K562 (cell line): ENCODE data around the gene TMEM50B. TPM values are rescaled to one million over a fixed set of nuclear protein-coding genes. Genes with fewer than 3 reads are reported as not detected.

ENCODE experiments used
- EP400 ChIP-seq: fragments of 450-650 bp; IDR thresholded peaks from 2 replicates; pipeline ENCODE4 v1.6.1; 2017; ENCODE audit warnings: antibody characterized with exemption, mild to moderate bottlenecking, moderate library complexity
- ETV1 ChIP-seq: fragments of 450-650 bp; conservative IDR thresholded peaks from 2 replicates; pipeline ENCODE4 v1.6.1; 2016; ENCODE audit warnings: missing genetic modification characterization, control low read depth, low read depth, missing compliant biosample characterization
- GABPA ChIP-seq: fragments of 200-800 bp; sonication (Bioruptor generic); conservative IDR thresholded peaks from 2 replicates; pipeline ENCODE4 v1.6.1; 2016; ENCODE audit warnings: low read depth, missing genetic modification characterization, missing compliant biosample characterization
- GABPB1 ChIP-seq: sonication (generic); formaldehyde crosslinking; IDR thresholded peaks from 2 replicates; pipeline ENCODE4 v1.8.0; 2022; ENCODE audit warnings: mild to moderate bottlenecking, missing genetic modification reagents
- GABPB2 ChIP-seq: fragments of 250-450 bp; sonication (Bioruptor Pico); conservative IDR thresholded peaks from 2 replicates; pipeline ENCODE4 v1.5.1; 2021; ENCODE audit warnings: mild to moderate bottlenecking
- HSF4 ChIP-seq: fragments of 250-450 bp; sonication (Bioruptor Pico); IDR thresholded peaks from 2 replicates; pipeline ENCODE4 v2.1.2; 2022; ENCODE audit warnings: mild to moderate bottlenecking, moderate library complexity, borderline replicate concordance
- JUND ChIP-seq, 2 experiments: IDR thresholded peaks; 2 replicates in 1 of 2; 3 replicates in 1 of 2; pipeline ENCODE4 v1.6.1; 2011; ENCODE audit warnings: borderline replicate concordance in 2 of 2, low read depth in 2 of 2, low read length in 2 of 2, improper control_type of control experiment in 1 of 2, missing biosample characterization in 1 of 2, missing genetic modification characterization in 1 of 2, missing genetic modification reagents in 1 of 2
- MTA3 ChIP-seq: fragments of 450-650 bp; formaldehyde crosslinking; IDR thresholded peaks from 2 replicates; pipeline ENCODE4 v1.6.1; 2017; ENCODE audit warnings: mild to moderate bottlenecking, borderline replicate concordance
- POLR2G ChIP-seq: fragments of 200-400 bp; formaldehyde crosslinking; IDR thresholded peaks from 2 replicates; pipeline ENCODE4 v1.6.1; 2017; ENCODE audit warnings: low read depth, mild to moderate bottlenecking, antibody characterized with exemption, low read length, moderate library complexity
- SUPT5H ChIP-seq: fragments of 450-650 bp; IDR thresholded peaks from 2 replicates; pipeline ENCODE4 v1.6.1; 2016
- XRCC5 ChIP-seq: fragments of 200-400 bp; formaldehyde crosslinking; IDR thresholded peaks from 2 replicates; pipeline ENCODE4 v1.6.1; 2017; ENCODE audit warnings: low read depth, mild to moderate bottlenecking, low read length
- ZFPM2 ChIP-seq: fragments of 250-450 bp; sonication (Bioruptor Pico); IDR thresholded peaks from 2 replicates; pipeline ENCODE4 v1.5.1; 2022; ENCODE audit warnings: mild to moderate bottlenecking
- ZNF143 ChIP-seq: sonication (generic); formaldehyde crosslinking; IDR thresholded peaks from 2 replicates; pipeline ENCODE4 v1.9.0; 2022; ENCODE audit warnings: mild to moderate bottlenecking, missing genetic modification reagents
- ZNF507 ChIP-seq: conservative IDR thresholded peaks from 2 replicates; pipeline ENCODE4 v1.6.1; 2017; ENCODE audit warnings: missing genetic modification characterization, missing compliant biosample characterization
- ZNF57 ChIP-seq: fragments of 450-650 bp; formaldehyde crosslinking; IDR thresholded peaks from 2 replicates; pipeline ENCODE4 v1.4.0; 2020; ENCODE audit warnings: mild to moderate bottlenecking, moderate library complexity
- ZNF592 ChIP-seq: fragments of 450-650 bp; IDR thresholded peaks from 2 replicates; pipeline ENCODE4 v1.6.1; 2017; ENCODE audit warnings: antibody characterized with exemption, mild to moderate bottlenecking
- polyA plus RNA-seq, 8 experiments: library from polyadenylated mRNA; depleted of rRNA in 4 of 8; stranded (reverse) in 5 of 8; unstranded in 3 of 8; fragments of >200 nt; fragmentation: Nextera tagmentation in 2 of 8; fragmentation: Illumina TruSeq in 1 of 8; extraction: Ambion mirVana in 2 of 8; extraction: Trizol in 1 of 8; gene quantifications; 2 replicates each; pipeline versions ENCODE4 v1.2.1 to v1.2.3, GENCODE V29; 2011 to 2014; ENCODE audit warnings: inconsistent platforms in 1 of 8, missing spikeins in 1 of 8
- total RNA-seq, 7 experiments: library from RNA; depleted of rRNA in 6 of 7; stranded (reverse); fragments of >200 nt in 6 of 7; fragmentation: Illumina TruSeq in 2 of 7; extraction: Trizol in 2 of 7; gene quantifications; 2 replicates each; pipeline versions ENCODE4 v1.2.1 to v1.2.3, GENCODE V29; 2011 to 2021; ENCODE audit warnings: low replicate concordance in 1 of 7
- TF ChIP-seq, protein P1 (sequence below), 2 experiments: fragments of 450-650 bp; IDR thresholded peaks; 2 replicates each; pipeline ENCODE4 v1.6.1; 2018; ENCODE audit warnings: mild to moderate bottlenecking in 2 of 2, low read depth in 1 of 2; ENCODE audit not compliant: partially characterized antibody in 2 of 2
- TF ChIP-seq, protein P2 (sequence below): fragments of 450-650 bp; formaldehyde crosslinking; IDR thresholded peaks from 2 replicates; pipeline ENCODE4 v1.4.0; 2020; ENCODE audit warnings: mild to moderate bottlenecking, moderate library complexity

Gene TMEM50B
- total and polyA plus RNA-seq, 9 of the 15 experiments (the other 6 are each of a cell fraction or from before 2014, with no cell fraction given): 20.5 to 64.6 (median 28.9) TPM

DNA sequence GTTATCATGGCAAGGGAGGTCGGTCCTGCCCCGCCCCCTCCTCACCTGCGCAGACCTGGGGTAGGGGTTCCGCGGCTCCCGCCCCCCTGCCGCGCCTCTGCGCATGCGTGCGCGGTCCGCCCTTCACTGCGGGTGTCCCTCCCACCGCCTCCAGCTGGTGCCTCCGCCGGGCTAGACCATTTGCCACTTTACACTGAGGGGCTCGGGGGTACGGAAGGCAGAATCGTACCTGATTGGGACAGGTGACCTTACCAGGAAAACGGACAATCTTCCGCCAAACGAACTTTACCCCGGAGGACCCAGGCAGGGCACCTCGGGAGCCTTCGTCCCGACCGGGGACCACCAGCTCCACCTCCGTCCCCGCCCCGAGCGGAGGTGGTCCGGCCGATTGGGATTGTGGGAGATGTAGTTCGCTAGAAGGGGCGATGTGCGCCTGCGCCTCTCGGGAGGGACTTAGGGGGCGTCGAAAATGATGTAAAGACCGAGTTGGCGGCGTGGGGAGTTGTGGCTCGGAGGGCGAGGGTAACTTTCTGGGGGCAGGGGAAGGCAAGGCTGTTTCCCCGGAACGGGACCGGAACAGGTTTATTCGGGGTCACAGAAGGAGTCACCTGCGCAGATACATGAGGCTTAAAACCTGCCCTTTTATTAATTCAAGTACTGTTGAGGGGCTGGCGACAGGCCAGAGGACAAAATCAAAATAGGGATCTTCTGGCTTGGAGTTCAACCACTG, 11.8 kb upstream of the TMEM50B start, which contains the start of gene DNAJC28 (continued):
- no peak for TF ChIP-seq ZNF507 (tag)
- TF ChIP-seq GABPB1 (CRISPR knock-in tag): peak; percentile 85
- peak; percentile 86 for TF ChIP-seq JUND (IDR thresholded peaks at IDR 0.05; ENCODE audit: borderline replicate concordance, low read depth, low read length)
- TF ChIP-seq JUND (tag; IDR thresholded peaks at IDR 0.05; ENCODE audit: borderline replicate concordance, low read depth, low read length): no peak; the same call in 2 of the 3 replicates
- TF ChIP-seq XRCC5: 0 out of 2 replicates have a peak, but pooled peaks have one; percentile 17
- peak; percentile 80; the same call in 1 of the 2 replicates for TF ChIP-seq MTA3
- TF ChIP-seq ETV1: peak; percentile 82
- TF ChIP-seq POLR2G: peak; percentile 90
- TF ChIP-seq GABPA (tag): peak; percentile 66
- TF ChIP-seq ZFPM2 (CRISPR knock-in tag): peak; percentile 67; the same call in 1 of the 2 replicates
- peak; percentile 84 for TF ChIP-seq EP400
- TF ChIP-seq, protein P1, sequence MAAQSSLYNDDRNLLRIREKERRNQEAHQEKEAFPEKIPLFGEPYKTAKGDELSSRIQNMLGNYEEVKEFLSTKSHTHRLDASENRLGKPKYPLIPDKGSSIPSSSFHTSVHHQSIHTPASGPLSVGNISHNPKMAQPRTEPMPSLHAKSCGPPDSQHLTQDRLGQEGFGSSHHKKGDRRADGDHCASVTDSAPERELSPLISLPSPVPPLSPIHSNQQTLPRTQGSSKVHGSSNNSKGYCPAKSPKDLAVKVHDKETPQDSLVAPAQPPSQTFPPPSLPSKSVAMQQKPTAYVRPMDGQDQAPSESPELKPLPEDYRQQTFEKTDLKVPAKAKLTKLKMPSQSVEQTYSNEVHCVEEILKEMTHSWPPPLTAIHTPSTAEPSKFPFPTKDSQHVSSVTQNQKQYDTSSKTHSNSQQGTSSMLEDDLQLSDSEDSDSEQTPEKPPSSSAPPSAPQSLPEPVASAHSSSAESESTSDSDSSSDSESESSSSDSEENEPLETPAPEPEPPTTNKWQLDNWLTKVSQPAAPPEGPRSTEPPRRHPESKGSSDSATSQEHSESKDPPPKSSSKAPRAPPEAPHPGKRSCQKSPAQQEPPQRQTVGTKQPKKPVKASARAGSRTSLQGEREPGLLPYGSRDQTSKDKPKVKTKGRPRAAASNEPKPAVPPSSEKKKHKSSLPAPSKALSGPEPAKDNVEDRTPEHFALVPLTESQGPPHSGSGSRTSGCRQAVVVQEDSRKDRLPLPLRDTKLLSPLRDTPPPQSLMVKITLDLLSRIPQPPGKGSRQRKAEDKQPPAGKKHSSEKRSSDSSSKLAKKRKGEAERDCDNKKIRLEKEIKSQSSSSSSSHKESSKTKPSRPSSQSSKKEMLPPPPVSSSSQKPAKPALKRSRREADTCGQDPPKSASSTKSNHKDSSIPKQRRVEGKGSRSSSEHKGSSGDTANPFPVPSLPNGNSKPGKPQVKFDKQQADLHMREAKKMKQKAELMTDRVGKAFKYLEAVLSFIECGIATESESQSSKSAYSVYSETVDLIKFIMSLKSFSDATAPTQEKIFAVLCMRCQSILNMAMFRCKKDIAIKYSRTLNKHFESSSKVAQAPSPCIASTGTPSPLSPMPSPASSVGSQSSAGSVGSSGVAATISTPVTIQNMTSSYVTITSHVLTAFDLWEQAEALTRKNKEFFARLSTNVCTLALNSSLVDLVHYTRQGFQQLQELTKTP (IDR thresholded peaks at IDR 0.05; ENCODE audit: low read depth in 1 of 2, partially characterized antibody in 2 of 2): peak; percentile 74 to 89
- TF ChIP-seq SUPT5H: peak; percentile 91
- peak; percentile 100 for TF ChIP-seq ZNF143
- peak; percentile 45 for TF ChIP-seq ZNF592
- TF ChIP-seq ZNF57: 0 out of 2 replicates have a peak, but pooled peaks have one; percentile 70
- no peak for TF ChIP-seq GABPB2 (CRISPR knock-in tag)
- TF ChIP-seq, protein P2, sequence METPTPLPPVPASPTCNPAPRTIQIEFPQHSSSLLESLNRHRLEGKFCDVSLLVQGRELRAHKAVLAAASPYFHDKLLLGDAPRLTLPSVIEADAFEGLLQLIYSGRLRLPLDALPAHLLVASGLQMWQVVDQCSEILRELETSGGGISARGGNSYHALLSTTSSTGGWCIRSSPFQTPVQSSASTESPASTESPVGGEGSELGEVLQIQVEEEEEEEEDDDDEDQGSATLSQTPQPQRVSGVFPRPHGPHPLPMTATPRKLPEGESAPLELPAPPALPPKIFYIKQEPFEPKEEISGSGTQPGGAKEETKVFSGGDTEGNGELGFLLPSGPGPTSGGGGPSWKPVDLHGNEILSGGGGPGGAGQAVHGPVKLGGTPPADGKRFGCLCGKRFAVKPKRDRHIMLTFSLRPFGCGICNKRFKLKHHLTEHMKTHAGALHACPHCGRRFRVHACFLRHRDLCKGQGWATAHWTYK (CRISPR knock-in tag): 0 out of 2 replicates have a peak, but pooled peaks have one; percentile 62
- no peak for TF ChIP-seq HSF4 (CRISPR knock-in tag)
